ENCODE results near the gene TMEM221.

GRCh38 chr19:17423429-17424208 lies 24.8 kb downstream of the TMEM221 start:
- TF ChIP-seq, protein P1, sequence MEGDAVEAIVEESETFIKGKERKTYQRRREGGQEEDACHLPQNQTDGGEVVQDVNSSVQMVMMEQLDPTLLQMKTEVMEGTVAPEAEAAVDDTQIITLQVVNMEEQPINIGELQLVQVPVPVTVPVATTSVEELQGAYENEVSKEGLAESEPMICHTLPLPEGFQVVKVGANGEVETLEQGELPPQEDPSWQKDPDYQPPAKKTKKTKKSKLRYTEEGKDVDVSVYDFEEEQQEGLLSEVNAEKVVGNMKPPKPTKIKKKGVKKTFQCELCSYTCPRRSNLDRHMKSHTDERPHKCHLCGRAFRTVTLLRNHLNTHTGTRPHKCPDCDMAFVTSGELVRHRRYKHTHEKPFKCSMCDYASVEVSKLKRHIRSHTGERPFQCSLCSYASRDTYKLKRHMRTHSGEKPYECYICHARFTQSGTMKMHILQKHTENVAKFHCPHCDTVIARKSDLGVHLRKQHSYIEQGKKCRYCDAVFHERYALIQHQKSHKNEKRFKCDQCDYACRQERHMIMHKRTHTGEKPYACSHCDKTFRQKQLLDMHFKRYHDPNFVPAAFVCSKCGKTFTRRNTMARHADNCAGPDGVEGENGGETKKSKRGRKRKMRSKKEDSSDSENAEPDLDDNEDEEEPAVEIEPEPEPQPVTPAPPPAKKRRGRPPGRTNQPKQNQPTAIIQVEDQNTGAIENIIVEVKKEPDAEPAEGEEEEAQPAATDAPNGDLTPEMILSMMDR (IDR thresholded peaks at IDR 0.05) = no peak
- TF ChIP-seq POLR2AphosphoS5 (IDR thresholded peaks at IDR 0.05) (no peak), POLR2A (IDR thresholded peaks at IDR 0.05) (no peak)

All from suprapubic skin (tissue), 4 donors.